K562 (cell line): ENCODE results near the gene ABCA1. TPM values are rescaled to one million over a fixed set of nuclear protein-coding genes. Genes with fewer than 3 reads are reported as not detected.

ENCODE experiments used
- ATAC-seq: fragments of 200-7000 bp; cut with Tn5 transposase; 3 replicates; pipeline ENCODE4 v1.9.1; 2020; ENCODE audit warnings: moderate library complexity
- BruUV-seq: library from RNA; stranded (reverse); fragments of 400-500 nt; replicated peaks from 2 replicates; lab custom pipeline; 2021; lab: Mats Ljungman, UMichigan
- CTCF ChIA-PET: fragments of 300-600 bp; formaldehyde crosslinking; extraction: SDS; loops from one replicate; lab custom pipeline; 2021; ENCODE audit warnings: low intra/inter-chr PET ratio; lab: Yijun Ruan, JAX
- POLR2A ChIA-PET: fragments of 300-600, 350-650 bp; sonication (Branson Sonifier 250); formaldehyde crosslinking; extraction: SDS; loops from one replicate; lab custom pipeline; 2021; ENCODE audit warnings: antibody characterized with exemption, inconsistent platforms; lab: Yijun Ruan, JAX
- DNase-seq, 4 experiments: peaks; one replicate each; pipeline versions ENCODE4 v3.0.0 to v3.0.0-alpha.2; 2011 to 2018; ENCODE audit warnings: low spot score in 3 of 4, mixed read lengths in 3 of 4; ENCODE audit errors: extremely low read depth in 1 of 4
- FAIRE-seq: peaks from 2 replicates; lab custom pipeline; 2011; peaks lifted over from hg19 to GRCh38; lab: Jason Lieb, UNC
- H2AFZ ChIP-seq: 2 replicates; pipeline ENCODE4 v1.6.0; 2011; ENCODE audit warnings: low read depth, low read length, control low read depth, inconsistent platforms
- H3K27ac ChIP-seq: fragments of 200-600 bp; 3 replicates; pipeline ENCODE4 v1.8.0; 2011; ENCODE audit warnings: low read depth, mild to moderate bottlenecking, control low read depth, inconsistent platforms, low read length, moderate library complexity, mixed read lengths; ENCODE audit errors: extremely low read depth
- H3K27me3 ChIP-seq, 2 experiments: fragments of 300-600 bp in 1 of 2; 2 replicates in 1 of 2; 3 replicates in 1 of 2; pipeline versions ENCODE4 v1.6.0 to v1.8.0; 2011; ENCODE audit warnings: inconsistent platforms in 2 of 2, low read length in 2 of 2, mild to moderate bottlenecking in 1 of 2, mixed read lengths in 1 of 2, moderate library complexity in 1 of 2; ENCODE audit not compliant: control insufficient read depth in 2 of 2, insufficient read depth in 2 of 2
- H3K36me3 ChIP-seq: fragments of 300-600 bp; 3 replicates; pipeline ENCODE4 v1.8.0; 2011; ENCODE audit warnings: mild to moderate bottlenecking, low read length, inconsistent platforms; ENCODE audit not compliant: control insufficient read depth, insufficient read depth
- H3K4me1 ChIP-seq, 2 experiments: fragments of 200-600 bp in 1 of 2; replicated peaks in 1 of 2; 2 replicates in 1 of 2; 3 replicates in 1 of 2; pipeline versions ENCODE4 v1.5.1 to v1.8.0; 2011; ENCODE audit warnings: inconsistent platforms in 2 of 2, low read length in 2 of 2, mild to moderate bottlenecking in 1 of 2, mixed read lengths in 1 of 2, moderate library complexity in 1 of 2; ENCODE audit not compliant: control insufficient read depth in 2 of 2, insufficient read depth in 2 of 2
- H3K4me2 ChIP-seq: 2 replicates; pipeline ENCODE4 v1.6.1; 2011; ENCODE audit warnings: low read length, control low read depth, inconsistent platforms, mixed read lengths; ENCODE audit not compliant: insufficient read depth
- H3K4me3 ChIP-seq: fragments of 200-600 bp; sonication (generic), shearing (Covaris generic); 2 replicates; pipeline ENCODE4 v1.5.1; 2016; ENCODE audit warnings: control low read depth, inconsistent platforms
- H3K79me2 ChIP-seq: fragments of 200-600 bp; 3 replicates; pipeline ENCODE4 v1.8.0; 2011; ENCODE audit warnings: low read length, inconsistent platforms; ENCODE audit not compliant: control insufficient read depth, insufficient read depth
- H3K9ac ChIP-seq, 2 experiments: 2 replicates each; pipeline versions ENCODE4 v1.6.0 to v1.6.1; 2011; ENCODE audit warnings: low read depth in 2 of 2, low read length in 2 of 2, control low read depth in 1 of 2, inconsistent platforms in 1 of 2, mild to moderate bottlenecking in 1 of 2, mixed read lengths in 1 of 2; ENCODE audit not compliant: insufficient read depth in 1 of 2
- H3K9me1 ChIP-seq: one replicate; pipeline ENCODE4 v1.6.0; 2011; ENCODE audit warnings: inconsistent platforms, mild to moderate bottlenecking, low read length, moderate library complexity; ENCODE audit not compliant: control insufficient read depth, insufficient read depth
- H3K9me3 ChIP-seq: replicated peaks from 2 replicates; pipeline ENCODE4 v1.5.1; 2011; ENCODE audit warnings: low read depth, low read length, inconsistent platforms; ENCODE audit not compliant: control insufficient read depth, insufficient read depth
- H4K20me1 ChIP-seq: replicated peaks from 2 replicates; pipeline ENCODE4 v1.6.1; 2011; ENCODE audit warnings: low read length, inconsistent platforms, mixed read lengths; ENCODE audit not compliant: control insufficient read depth, insufficient read depth
- CEBPG ChIP-seq, 3 experiments: fragments of 200-800 bp in 1 of 3; sonication (Bioruptor generic) in 1 of 3; sonication (generic) in 1 of 3; formaldehyde crosslinking in 1 of 3; IDR thresholded peaks in 2 of 3; conservative IDR thresholded peaks in 1 of 3; 2 replicates each; pipeline versions ENCODE4 v1.6.1 to v1.8.0; 2016 to 2022; ENCODE audit warnings: missing compliant biosample characterization in 2 of 3, missing genetic modification characterization in 2 of 3, mild to moderate bottlenecking in 1 of 3, missing genetic modification reagents in 1 of 3
- GABPB2 ChIP-seq: fragments of 250-450 bp; sonication (Bioruptor Pico); conservative IDR thresholded peaks from 2 replicates; pipeline ENCODE4 v1.5.1; 2021; ENCODE audit warnings: mild to moderate bottlenecking
- POLR3G ChIP-seq: IDR thresholded peaks from 2 replicates; pipeline ENCODE4 v1.6.1; 2011; ENCODE audit not compliant: insufficient read length, insufficient replicate concordance; ENCODE audit errors: extremely low read depth
- RCOR1 ChIP-seq, 2 experiments: IDR thresholded peaks; 2 replicates each; pipeline ENCODE4 v1.6.1; 2012; ENCODE audit warnings: low read depth in 2 of 2, low read length in 2 of 2, borderline replicate concordance in 1 of 2, improper control_type of control experiment in 1 of 2
- RREB1 ChIP-seq: fragments of 250-450 bp; sonication (Bioruptor Pico); IDR thresholded peaks from 2 replicates; pipeline ENCODE4 v1.4.0; 2020
- SAFB2 ChIP-seq: fragments of 200-400 bp; formaldehyde crosslinking; IDR thresholded peaks from 2 replicates; pipeline ENCODE4 v1.6.1; 2018; ENCODE audit warnings: borderline replicate concordance, low read length, low read depth, moderate library complexity; ENCODE audit not compliant: severe bottlenecking
- ZNF140 ChIP-seq: fragments of 250-450 bp; sonication (Bioruptor Pico); IDR thresholded peaks from 2 replicates; pipeline ENCODE4 v1.8.0; 2021; ENCODE audit warnings: moderate library complexity, mild to moderate bottlenecking, inconsistent platforms
- ZNF609 ChIP-seq: sonication (generic); formaldehyde crosslinking; IDR thresholded peaks from 2 replicates; pipeline ENCODE4 v1.8.1; 2023; ENCODE audit warnings: missing genetic modification reagents, mild to moderate bottlenecking, borderline replicate concordance
- ZNF785 ChIP-seq: fragments of 250-450 bp; sonication (Bioruptor Pico); IDR thresholded peaks from 2 replicates; pipeline ENCODE4 v1.4.0; 2020; ENCODE audit warnings: mild to moderate bottlenecking
- WGBS: fragments of 100-300 bp; shearing (Covaris generic); methylation state at CpG from one replicate; pipeline ENCODE4 v1.1.6; 2016; ENCODE audit warnings: low coverage, mixed read lengths; ENCODE audit not compliant: insufficient coverage; ENCODE audit errors: missing lambda C conversion rate; 5-methylcytosine and 5-hydroxymethylcytosine counted together
- in situ Hi-C: fragments of 300-500 bp; cut with MboI; formaldehyde crosslinking; loops from 4 replicates; pipeline ENCODE4 v1.15.0; 2018; ENCODE audit warnings: inconsistent platforms, mixed read lengths
- intact Hi-C: fragments of 100-400 bp; cut with micrococcal nuclease; formaldehyde crosslinking; loops from 2 replicates; pipeline ENCODE4 v1.14.2; 2022
- polyA plus RNA-seq, 8 experiments: library from polyadenylated mRNA; depleted of rRNA in 4 of 8; stranded (reverse) in 5 of 8; unstranded in 3 of 8; fragments of >200 nt; fragmentation: Nextera tagmentation in 2 of 8; fragmentation: Illumina TruSeq in 1 of 8; extraction: Ambion mirVana in 2 of 8; extraction: Trizol in 1 of 8; gene quantifications; 2 replicates each; pipeline versions ENCODE4 v1.2.1 to v1.2.3, GENCODE V29; 2011 to 2014; ENCODE audit warnings: inconsistent platforms in 1 of 8, missing spikeins in 1 of 8
- total RNA-seq, 7 experiments: library from RNA; depleted of rRNA in 6 of 7; stranded (reverse); fragments of >200 nt in 6 of 7; fragmentation: Illumina TruSeq in 2 of 7; extraction: Trizol in 2 of 7; gene quantifications; 2 replicates each; pipeline versions ENCODE4 v1.2.1 to v1.2.3, GENCODE V29; 2011 to 2021; ENCODE audit warnings: low replicate concordance in 1 of 7

The ABCA1 gene
- total and polyA plus RNA-seq, 9 of the 15 experiments (the other 6 are each of a cell fraction or from before 2014, with no cell fraction given) = under 0.01 to 0.18 (median 0.02) TPM; not detected in 5

GRCh38 chr9:104961238-104961637, 33.3 kb upstream of the ABCA1 start:
- no peaks in the 10 kb centered on the region; a peak in 1 of 5 replicates for H3K4me1 ChIP-seq
- peak; percentile 80 for FAIRE-seq
- H3K27me3 ChIP-seq = peaks cover 0 to 8% of the 10 kb centered on the region in 2 experiments; a peak in 1 of 5 replicates
- no TSS peak for BruUV-seq
- no peak overlapping the region for H3K9ac ChIP-seq
- ChIA-PET POLR2A (no interaction called here), CTCF (no interaction called here)
- intact Hi-C loops (no loop called here), in situ Hi-C loops (no loop called here)
- no peaks in the 10 kb centered on the region for H3K79me2 ChIP-seq
- H2AFZ ChIP-seq = no peak overlapping the region
- H3K27ac ChIP-seq = no peak overlapping the region
- no peak overlapping the region for H3K4me2 ChIP-seq
- no peaks in the 10 kb centered on the region for H3K9me1 ChIP-seq
- no peak overlapping the region for H3K4me3 ChIP-seq
- peak; percentile 27 to 69 (median 48) for DNase-seq
- H3K36me3 ChIP-seq = no peaks in the 10 kb centered on the region
- ATAC-seq = peak; percentile 91
- 0% methylated on average over 5 of the region's 5 CpGs for WGBS
- H4K20me1 ChIP-seq = no peaks in the 10 kb centered on the region
- no peaks in the 10 kb centered on the region for H3K9me3 ChIP-seq
- no peak for TF ChIP-seq ZNF140 (CRISPR knock-in tag)
- no peak for TF ChIP-seq POLR3G
- no peak for TF ChIP-seq ZNF609 (CRISPR knock-in tag)
- no peak for TF ChIP-seq RCOR1 (IDR thresholded peaks at IDR 0.05; ENCODE audit: borderline replicate concordance in 1 of 2, low read depth in 2 of 2, low read length in 2 of 2)
- no peak for TF ChIP-seq SAFB2
- no peak for TF ChIP-seq ZNF785 (CRISPR knock-in tag)
- no peak for TF ChIP-seq RREB1 (CRISPR knock-in tag)
- no peak for TF ChIP-seq GABPB2 (CRISPR knock-in tag)
- peak; percentile 53; the same call in 1 of the 2 replicates for TF ChIP-seq CEBPG (CRISPR knock-in tag; IDR thresholded peaks at IDR 0.05)
- TF ChIP-seq CEBPG (tag; conservative IDR thresholded peaks at IDR 0.05 in 1 of 2, IDR thresholded peaks at IDR 0.05 in 1 of 2) = 0 out of 4 replicates have a peak, but pooled peaks of 1 of the 2 experiments have one; percentile 11
